KMS-11 (cell line): ENCODE measurements around the gene ROPN1.
"Not testable (repeated sequence)": the region's sequence is repeated elsewhere in the genome, so short reads cannot be mapped to it uniquely, and the experiment has no call there.

Source experiments
- H2AFZ ChIP-seq: fragments of 200-600 bp; sonication (generic); 2 replicates; pipeline ENCODE4 v1.6.1; 2016; ENCODE audit warnings: antibody characterized with exemption, mixed run types, low read depth
- H3K27ac ChIP-seq: fragments of 200-600 bp; sonication (generic); 2 replicates; pipeline ENCODE4 v1.6.1; 2016; ENCODE audit warnings: mild to moderate bottlenecking, mixed run types
- H3K27me3 ChIP-seq: fragments of 200-600 bp; sonication (generic); 2 replicates; pipeline ENCODE4 v1.6.1; 2017; ENCODE audit warnings: mild to moderate bottlenecking, low read depth, mixed run types, moderate library complexity; ENCODE audit not compliant: insufficient read depth
- H3K36me3 ChIP-seq: fragments of 200-600 bp; sonication (generic); 2 replicates; pipeline ENCODE4 v1.6.1; 2017; ENCODE audit warnings: mild to moderate bottlenecking, mixed run types; ENCODE audit not compliant: insufficient read depth
- H3K4me1 ChIP-seq: fragments of 200-600 bp; sonication (generic); 2 replicates; pipeline ENCODE4 v1.6.1; 2016; ENCODE audit warnings: mild to moderate bottlenecking, low read depth, mixed run types; ENCODE audit not compliant: poor library complexity, severe bottlenecking
- H3K4me2 ChIP-seq: fragments of 200-600 bp; sonication (generic); 2 replicates; pipeline ENCODE4 v1.7.0; 2016; ENCODE audit warnings: mild to moderate bottlenecking, mixed run types
- H3K4me3 ChIP-seq: fragments of 200-600 bp; sonication (generic); IDR thresholded peaks from 2 replicates; pipeline ENCODE4 v1.6.1; 2017; ENCODE audit warnings: low read depth, low read length, mixed read lengths; ENCODE audit not compliant: insufficient read depth
- H3K79me2 ChIP-seq: fragments of 200-600 bp; sonication (generic); 2 replicates; pipeline ENCODE4 v1.6.1; 2016; ENCODE audit warnings: low read depth, mixed run types; ENCODE audit not compliant: insufficient read depth
- H3K9ac ChIP-seq: fragments of 200-600 bp; sonication (generic); 2 replicates; pipeline ENCODE4 v1.6.1; 2016; ENCODE audit warnings: mild to moderate bottlenecking, mixed run types
- H4K20me1 ChIP-seq: fragments of 200-600 bp; sonication (generic); 2 replicates; pipeline ENCODE4 v1.6.1; 2016; ENCODE audit warnings: mild to moderate bottlenecking, mixed run types; ENCODE audit not compliant: insufficient read depth
- CTCF ChIP-seq: fragments of 200-600 bp; sonication (generic); conservative IDR thresholded peaks from 2 replicates; pipeline ENCODE4 v1.6.1; 2017; ENCODE audit warnings: low read depth, mild to moderate bottlenecking, antibody characterized with exemption, low read length, moderate library complexity, mixed read lengths

The ROPN1 gene

GRCh38 chr3:123984350-123984749 lies 7.6 kb downstream of the ROPN1 start:
- Histone ChIP-seq H3K79me2 (no peaks in the 10 kb centered on the region), H3K4me1 (no peaks in the 10 kb centered on the region), H3K4me3 (no peak overlapping the region), H4K20me1 (no peaks in the 10 kb centered on the region), H3K27ac (no peak overlapping the region), H3K4me2 (no peak overlapping the region), H3K27me3 (no peaks in the 10 kb centered on the region), H3K36me3 (no peaks in the 10 kb centered on the region), H2AFZ (no peak overlapping the region), H3K9ac (no peak overlapping the region)
- TF ChIP-seq CTCF, result no peak

GRCh38 chr3:123981317-123981716 lies 10.6 kb downstream of the ROPN1 start:
- not testable (repeated sequence) for H3K79me2 ChIP-seq, H3K4me2 ChIP-seq, H3K9ac ChIP-seq, H3K27me3 ChIP-seq, H3K4me3 ChIP-seq, H3K36me3 ChIP-seq, H2AFZ ChIP-seq, H3K4me1 ChIP-seq, H4K20me1 ChIP-seq, H3K27ac ChIP-seq

GRCh38 chr3:123980539-123980938 lies 11.4 kb downstream of the ROPN1 start:
- Histone ChIP-seq H3K4me1 (no peaks in the 10 kb centered on the region), H3K4me3 (no peak overlapping the region), H3K9ac (no peak overlapping the region), H3K79me2 (no peaks in the 10 kb centered on the region), H2AFZ (no peak overlapping the region), H3K27ac (no peak overlapping the region), H3K27me3 (no peaks in the 10 kb centered on the region), H3K4me2 (no peak overlapping the region), H3K36me3 (no peaks in the 10 kb centered on the region), H4K20me1 (no peaks in the 10 kb centered on the region)
- TF ChIP-seq CTCF, result no peak

- not testable (repeated sequence) for H3K36me3 ChIP-seq, H3K9ac ChIP-seq
Observed at GRCh38 chr3:123979525-123980501, 12.1 kb downstream of the ROPN1 start.

GRCh38 chr3:123976904-123977303 lies 15.0 kb downstream of the ROPN1 start:
- not testable (repeated sequence) for H3K27me3 ChIP-seq, H2AFZ ChIP-seq, H3K4me2 ChIP-seq, H3K4me3 ChIP-seq, H3K79me2 ChIP-seq, H3K27ac ChIP-seq, H3K36me3 ChIP-seq, H4K20me1 ChIP-seq, H3K9ac ChIP-seq, H3K4me1 ChIP-seq

More at GRCh38 chr3:123979525-123980501, 12.1 kb downstream of the ROPN1 start:
- not testable (repeated sequence) for H3K4me2 ChIP-seq, H3K27me3 ChIP-seq, H3K4me1 ChIP-seq, H3K79me2 ChIP-seq, H3K4me3 ChIP-seq, H3K27ac ChIP-seq, H4K20me1 ChIP-seq
- peak; percentile 84 for TF ChIP-seq CTCF
- peak overlapping the region; percentile 36; the same call in 1 of the 2 replicates for H2AFZ ChIP-seq

GRCh38 chr3:123976181-123976898 lies 15.6 kb downstream of the ROPN1 start:
- not testable (repeated sequence) for H4K20me1 ChIP-seq, H2AFZ ChIP-seq, H3K27ac ChIP-seq

GRCh38 chr3:123975030-123975429 lies 16.9 kb downstream of the ROPN1 start:
- H2AFZ ChIP-seq, H3K27me3 ChIP-seq, H3K9ac ChIP-seq, H3K36me3 ChIP-seq, H3K79me2 ChIP-seq, H3K4me1 ChIP-seq, H4K20me1 ChIP-seq, H3K4me2 ChIP-seq, H3K4me3 ChIP-seq, H3K27ac ChIP-seq: not testable (repeated sequence)

More at GRCh38 chr3:123976181-123976898, 15.6 kb downstream of the ROPN1 start:
- H3K79me2 ChIP-seq, H3K36me3 ChIP-seq, H3K9ac ChIP-seq, H3K4me3 ChIP-seq, H3K4me1 ChIP-seq, H3K4me2 ChIP-seq, H3K27me3 ChIP-seq: not testable (repeated sequence)
